ENCODE results near the gene SLC25A5.
"Not testable (repeated sequence)": the region's sequence is repeated elsewhere in the genome, so short reads cannot be mapped to it uniquely, and the experiment has no call there.

Gene SLC25A5

DNA sequence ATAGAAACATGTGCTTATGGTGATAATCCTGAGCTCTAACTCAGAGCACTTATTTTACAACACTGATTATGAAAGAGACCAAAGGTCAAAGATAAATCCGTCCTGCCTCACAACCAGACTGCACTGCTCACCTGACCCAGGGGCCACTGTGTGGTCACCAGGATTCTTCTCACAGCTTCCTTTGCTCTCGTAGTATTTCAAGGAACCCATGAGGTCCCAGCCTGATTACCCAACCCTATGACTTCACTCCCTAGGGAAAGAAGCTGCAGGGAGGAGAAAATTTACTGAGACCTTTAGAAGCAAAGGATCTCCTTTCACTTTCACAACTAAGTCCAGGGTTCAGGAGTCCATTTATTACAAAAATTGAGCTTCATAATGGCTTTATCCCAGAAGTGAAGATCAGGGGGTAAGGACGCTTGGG is 9.6 kb downstream of the SLC25A5 start:
- DNase-seq (ENCODE audit: low read depth): no peak

DNA sequence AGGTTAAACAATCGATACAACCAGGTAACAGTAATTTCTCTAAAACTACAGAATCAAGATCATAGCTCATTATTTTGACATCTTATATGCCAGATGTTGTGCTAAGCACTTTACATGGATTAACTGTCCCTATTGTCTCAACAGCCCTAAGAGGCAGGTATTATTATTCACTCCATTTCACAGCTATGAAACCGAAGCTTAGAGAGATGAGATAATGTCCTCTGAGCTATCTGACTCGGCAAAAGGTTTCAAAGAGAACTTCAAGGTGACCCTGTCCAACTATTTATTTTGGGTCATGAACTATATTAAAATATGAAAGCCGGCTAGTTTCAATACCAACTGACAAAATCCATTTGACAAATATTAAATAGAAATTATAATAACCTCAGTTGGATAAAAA is 10.3 kb downstream of the SLC25A5 start:
- no peak for DNase-seq (ENCODE audit: low read depth)

DNA sequence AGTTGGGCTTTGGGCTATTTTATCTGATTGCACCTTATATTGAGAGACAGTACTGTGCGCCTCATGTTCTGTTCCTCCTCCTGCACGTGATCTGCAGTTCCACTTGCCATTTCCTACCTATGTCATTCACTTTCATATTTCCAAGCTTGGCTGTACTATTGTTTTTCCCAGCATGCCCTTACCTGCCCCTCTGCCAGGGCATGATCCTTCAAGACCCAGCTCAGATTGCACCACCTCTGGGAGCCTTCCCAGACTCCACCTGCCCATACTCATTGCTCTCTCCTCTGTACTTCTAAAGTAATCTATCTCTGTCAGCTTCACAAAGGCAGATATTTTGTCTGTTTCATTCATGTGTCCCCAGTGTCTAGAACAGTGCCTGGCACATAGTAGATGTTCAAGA is 11.6 kb downstream of the SLC25A5 start:
- DNase-seq (ENCODE audit: low read depth): no peak

DNA sequence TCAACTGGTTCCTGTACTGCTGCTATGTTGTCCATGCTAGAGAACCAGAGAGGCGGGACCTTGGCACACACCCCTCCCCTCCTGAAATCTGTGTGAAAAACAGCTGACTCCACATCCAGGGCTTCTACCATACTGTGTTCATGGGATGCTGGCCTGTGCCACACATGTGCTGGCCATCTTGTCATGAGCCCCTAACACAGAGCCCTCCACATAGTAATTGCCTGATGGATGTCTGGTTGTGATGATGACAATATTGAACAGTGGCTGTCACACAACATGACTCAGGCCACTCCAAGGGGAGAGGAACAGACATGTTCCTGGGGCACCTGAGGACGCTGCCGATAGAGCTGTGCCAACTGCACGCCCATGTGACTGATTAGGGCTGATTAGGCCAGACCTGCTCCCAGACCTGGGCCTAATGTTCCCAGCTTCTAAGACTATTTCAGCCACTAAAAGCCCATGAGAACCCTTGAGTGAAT is 13.1 kb downstream of the SLC25A5 start:
- no peak for DNase-seq (ENCODE audit: low read depth)

DNA sequence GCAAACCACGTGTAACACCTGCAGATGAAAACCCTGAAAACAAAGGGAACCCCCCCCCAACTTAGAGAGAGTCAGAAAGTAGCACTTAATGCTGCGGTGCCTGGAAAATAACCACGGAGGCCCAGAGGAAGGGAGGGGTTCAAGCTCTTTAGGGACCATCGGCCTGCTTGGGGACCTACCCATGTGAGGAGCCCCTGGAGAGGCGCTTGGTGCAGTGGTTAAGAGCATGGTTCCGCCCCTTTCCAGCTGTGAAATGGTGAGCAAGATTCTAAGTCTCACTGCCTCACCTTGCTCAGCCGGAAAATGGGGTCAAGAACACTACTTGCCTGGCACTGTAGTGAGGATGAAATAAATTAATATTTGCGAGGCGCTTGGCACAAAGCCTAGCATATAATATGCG is 13.8 kb downstream of the SLC25A5 start:
- DNase-seq (ENCODE audit: low read depth): no peak

DNA sequence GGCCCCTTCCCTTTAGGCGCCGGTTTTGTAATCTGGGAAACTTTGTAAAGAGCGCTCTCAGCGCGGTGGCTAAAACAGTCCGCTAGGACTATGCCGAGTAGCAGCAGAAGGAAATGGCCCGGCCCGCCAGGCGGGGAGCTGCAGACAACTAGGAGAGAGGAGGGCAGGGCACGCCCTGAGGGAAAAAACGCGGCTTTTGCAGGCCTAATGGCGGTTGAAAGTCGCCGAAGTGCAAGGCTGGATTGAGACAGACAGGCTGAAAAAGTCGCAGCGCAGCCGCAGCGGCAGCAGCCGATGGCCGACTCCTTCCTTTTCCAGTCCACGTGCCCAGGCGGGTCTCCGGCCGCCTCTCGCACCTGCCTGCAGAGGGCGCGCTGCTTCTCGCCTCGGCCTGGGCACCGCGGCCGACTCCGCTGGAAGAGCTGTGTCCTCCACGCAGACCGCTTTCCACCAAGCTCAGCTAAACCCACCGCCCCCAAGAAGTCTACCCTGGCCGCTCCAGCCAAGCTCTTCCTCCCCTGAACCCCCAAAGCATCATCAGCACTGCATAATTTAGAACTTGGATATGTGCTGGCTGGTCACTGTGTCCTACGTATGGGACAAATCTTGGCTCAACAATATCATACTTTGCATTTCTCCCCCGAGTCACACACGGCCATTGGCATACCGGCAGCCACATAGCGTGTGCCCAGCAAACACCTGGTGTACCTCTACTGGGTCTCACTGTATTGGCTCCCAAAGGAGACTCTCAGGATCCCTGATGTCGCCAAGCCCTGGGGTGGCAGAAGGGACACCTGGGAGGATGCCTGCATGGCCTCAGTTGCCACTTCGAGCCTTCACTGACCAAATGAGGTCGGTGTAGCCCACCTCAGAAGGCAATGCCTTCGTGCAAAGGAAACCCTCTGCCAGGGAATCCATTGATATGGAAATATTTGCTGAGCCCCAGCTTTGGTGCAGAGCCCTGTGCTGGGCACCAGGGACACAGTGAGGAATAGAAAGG is 14.5 kb downstream of the SLC25A5 start:
- no peak for DNase-seq (ENCODE audit: low read depth)

DNA sequence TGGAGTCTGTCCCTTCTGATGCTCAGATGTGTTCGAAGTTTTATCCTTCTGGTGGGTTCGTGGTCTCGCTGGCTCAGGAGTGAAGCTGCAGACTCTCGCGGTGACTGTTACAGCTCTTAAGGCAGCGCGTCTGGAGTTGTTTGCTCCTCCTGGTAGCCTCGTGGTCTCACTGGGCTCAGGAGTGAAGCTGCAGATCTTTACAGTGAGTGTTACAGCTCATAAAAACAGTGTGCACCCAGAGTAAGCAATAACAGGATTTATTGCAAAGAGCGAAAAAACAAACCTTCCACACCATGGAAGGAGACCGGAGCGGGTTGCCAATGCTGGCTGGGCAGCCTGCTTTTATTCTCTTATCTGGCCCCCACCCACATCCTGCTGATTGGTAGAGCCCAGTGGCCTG is 18.5 kb downstream of the SLC25A5 start:
- no peak for DNase-seq (ENCODE audit: low read depth)

DNA sequence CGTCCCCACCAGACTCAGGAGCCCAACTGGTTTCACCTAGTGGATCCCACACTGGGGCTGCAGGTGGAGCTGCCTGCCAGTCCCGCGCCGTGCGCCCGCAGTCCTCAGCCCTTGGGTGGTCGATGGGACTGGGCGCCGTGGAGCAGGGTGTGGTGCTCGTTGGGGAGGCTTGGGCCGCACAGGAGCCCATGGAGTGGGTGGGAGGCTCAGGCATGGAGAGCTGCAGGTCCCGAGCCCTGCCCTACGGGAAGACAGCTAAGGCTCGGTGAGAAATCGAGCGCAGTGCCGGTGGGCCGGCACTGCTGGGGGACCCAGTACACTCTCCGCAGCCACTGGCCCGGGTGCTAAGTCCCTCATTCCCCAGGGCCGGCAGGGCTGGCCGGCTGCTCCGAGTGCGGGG is 19.5 kb downstream of the SLC25A5 start:
- DNase-seq (ENCODE audit: low read depth): not testable (repeated sequence)

DNA sequence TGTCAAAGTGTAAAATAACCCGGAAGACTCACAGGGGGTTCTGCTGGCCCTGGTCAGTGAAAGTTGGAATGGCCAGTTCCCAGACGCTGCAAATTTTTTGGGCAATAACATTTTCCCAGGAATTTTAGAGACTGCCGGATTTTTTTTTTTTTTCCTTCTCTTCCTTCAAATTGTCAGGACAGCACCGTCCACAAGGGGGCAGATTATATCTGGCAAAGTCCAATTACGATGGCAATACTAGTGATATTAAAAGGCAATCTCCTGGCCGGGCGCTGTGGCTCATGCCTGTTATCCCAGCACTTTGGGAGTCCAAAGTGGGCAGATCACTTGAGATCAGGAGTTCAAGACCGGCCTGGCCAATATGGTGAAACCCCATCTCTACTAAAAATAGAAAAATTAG is 20.5 kb downstream of the SLC25A5 start:
- no peak for DNase-seq (ENCODE audit: low read depth)

DNA sequence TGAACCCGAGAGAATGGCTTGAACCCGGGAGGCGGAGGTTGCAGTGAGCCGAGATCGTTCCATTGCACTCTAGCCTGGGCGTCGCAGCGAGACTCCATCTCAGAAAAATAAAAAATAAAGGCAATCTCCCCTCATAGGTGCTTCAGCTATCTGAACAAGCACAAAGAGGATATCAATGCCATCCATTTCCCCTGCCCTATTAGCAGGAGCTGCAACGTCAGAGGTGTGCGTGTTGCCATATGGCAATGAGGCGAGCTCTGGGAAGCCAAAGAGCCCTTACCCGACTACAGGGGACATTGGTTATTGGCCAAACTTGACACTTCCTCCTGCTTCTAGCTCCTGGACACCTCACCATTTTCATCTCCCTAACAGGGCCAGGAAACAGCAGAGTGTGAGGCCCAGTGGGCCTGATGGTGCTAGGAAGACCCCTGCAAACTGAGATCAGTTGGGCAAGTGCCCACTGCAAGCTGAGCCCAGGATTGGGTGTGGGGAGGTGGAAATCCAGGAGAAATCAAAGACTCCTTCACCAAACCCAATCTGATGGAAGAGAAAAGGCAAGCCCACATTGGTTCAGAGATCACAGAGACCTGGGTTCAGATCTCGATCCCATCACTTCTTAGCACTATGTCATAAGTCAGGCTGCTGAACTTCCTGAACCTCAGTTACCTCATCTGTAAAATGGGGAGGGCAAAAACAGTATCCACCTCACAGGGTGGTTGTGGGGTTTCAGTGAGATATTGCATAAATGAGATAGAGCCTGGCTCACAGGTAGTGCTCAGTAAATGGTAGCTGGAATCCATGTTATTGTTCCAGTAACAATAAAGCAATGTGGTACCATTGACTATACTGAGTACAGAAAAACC is 21.2 kb downstream of the SLC25A5 start:
- no peak for DNase-seq (ENCODE audit: low read depth)

DNA sequence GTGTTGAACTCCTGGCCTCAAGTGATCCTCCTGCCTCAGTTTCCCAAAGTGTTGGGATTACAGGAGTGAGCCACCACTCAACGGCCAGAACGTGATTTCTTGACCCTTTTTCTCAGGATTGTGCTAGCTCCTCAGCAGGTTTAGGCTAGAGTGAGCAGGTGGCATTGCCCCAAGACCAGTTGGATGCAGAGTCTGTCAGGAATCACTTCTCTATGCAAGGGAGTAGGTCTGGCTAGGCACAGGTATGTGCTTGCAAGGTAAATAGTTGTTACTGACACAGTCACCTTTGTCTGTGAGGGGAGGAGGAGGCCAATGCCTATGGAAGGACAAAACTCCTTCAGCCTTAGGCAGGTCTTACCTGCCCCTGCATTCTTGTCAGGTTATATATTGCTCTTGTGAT is 24.2 kb downstream of the SLC25A5 start:
- DNase-seq (ENCODE audit: low read depth): no peak

DNA sequence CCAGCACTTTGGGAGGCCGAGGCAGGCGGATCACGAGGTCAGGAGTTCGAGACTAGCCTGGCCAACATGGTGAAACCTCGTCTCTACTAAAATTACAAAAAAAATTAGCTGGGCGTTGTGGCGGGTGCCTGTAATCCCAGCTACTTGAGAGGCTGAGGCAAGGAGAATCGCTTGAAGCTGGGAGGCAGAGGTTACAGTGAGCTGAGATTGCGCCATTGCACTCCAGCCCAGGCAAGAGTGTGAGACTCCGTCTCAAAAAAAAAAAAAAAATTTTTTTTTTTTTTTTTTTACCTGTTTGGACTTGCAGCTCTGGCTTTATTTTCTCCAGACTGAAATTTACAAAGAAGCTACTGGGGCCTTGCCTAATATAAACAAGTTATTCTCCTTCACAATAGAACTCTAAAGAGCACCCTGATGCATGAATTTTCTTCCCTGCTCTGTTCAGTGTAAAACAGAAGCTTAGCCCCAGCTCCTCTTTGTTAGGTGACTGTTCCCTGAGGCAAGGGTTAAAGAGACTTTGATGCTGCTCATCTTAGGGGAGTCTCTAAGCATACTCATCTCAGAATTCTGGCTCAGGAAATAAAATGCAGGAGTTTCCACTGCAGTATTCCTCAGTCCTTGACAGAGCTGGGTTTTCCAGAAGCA is 25.7 kb downstream of the SLC25A5 start:
- DNase-seq (ENCODE audit: low read depth): not testable (repeated sequence)

DNA sequence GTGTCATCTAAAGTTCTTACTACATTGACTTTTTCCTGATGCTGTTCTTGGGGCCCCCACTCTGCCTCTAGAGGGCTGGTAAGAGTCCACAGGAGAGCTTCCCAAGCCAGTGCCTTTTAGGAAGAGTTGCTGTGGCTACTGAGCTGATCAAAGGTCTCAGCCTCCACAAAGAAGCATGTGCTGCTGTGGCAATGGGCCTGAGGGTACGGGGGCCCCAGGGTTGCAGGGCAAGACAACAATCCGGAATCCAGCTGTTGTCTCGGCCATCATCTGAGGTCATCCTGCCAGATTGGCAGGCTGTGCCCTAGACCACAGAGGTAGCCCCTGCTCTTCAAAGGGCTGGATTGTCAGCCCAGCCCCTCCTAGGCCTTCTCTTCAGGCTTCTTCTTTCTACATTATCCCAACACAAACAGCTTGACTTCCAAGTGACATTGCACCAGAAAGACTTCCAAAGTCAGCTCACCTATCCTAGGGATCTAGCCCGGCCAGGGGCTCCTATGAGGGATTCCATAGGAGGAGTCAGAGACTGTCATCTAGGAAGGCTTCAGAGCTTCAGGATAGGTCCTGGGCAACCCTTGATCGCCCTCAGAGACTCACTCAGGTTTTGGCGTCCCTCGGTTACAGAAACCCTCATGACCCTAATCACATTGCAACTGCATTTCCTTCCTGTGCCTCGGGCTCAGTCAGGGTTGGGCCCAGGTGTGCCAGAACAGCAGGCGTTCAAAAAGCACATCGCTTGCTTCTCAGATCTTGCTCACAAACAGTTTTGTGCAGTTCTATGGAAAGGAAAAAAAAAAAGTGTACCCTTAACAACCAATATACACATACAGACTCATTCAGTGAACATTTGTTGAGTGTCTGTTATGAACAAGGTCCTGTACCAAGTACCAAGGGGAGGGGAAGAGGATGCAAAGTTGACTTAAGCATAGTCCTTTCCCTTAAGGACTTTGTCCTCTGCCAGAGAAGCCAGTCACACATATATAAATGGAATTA is 27.8 kb downstream of the SLC25A5 start:
- no peak for DNase-seq (ENCODE audit: low read depth)

DNA sequence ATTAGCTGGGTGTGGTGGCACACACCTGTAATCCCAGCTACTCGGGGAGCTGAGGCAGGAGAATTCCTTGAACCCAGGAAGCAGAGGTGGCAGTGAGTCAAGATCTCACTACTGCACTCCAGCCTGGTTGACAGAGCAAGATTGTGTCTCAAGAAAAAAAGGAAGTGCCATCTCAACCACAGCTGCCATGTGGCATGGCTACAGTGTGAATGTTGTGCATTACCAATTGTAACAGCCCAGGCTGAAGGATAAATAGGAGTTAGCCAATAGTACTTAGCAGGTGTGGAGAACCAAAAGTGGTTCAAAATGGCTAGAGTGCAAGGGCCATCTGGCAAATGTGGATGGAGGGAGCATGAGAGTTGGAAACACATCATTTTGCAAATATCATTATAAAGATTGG is 28.9 kb downstream of the SLC25A5 start:
- DNase-seq (ENCODE audit: low read depth): no peak

DNA sequence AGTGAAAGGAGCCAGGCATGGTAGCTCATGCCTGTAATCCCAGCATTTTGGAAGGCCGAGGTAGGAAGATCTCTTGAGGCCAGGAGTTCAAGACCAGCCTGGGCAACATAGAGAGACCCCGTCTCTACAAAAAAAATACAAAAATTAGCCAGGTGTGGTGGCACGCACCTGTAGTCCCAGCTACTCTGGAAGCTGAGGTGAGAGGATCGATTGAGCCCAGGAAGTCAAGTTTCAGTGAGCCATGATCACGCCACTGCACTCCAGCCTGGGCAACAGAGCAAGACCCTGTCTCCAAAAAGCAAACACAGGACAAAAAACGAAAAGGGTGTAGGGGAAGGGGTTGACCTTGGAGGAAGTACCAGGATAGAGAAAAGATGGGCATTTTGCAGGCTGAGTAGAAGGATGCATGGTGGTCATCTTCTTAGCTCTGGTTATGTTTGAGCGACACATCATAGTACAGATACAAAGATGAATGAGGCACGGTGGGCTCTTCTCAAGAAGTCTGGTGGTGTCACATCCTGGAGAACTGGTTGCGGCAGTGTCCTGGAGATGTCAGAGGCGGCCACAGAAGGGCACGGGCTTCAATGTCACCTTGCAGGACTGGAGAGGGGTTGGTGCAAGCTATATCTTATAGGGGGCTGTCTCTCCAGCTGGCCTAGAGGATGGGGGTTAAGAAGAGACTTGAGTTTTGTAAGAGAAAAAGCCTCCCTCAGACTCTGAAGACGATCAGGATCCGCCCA is 32.0 kb downstream of the SLC25A5 start:
- DNase-seq (ENCODE audit: low read depth): no peak

DNA sequence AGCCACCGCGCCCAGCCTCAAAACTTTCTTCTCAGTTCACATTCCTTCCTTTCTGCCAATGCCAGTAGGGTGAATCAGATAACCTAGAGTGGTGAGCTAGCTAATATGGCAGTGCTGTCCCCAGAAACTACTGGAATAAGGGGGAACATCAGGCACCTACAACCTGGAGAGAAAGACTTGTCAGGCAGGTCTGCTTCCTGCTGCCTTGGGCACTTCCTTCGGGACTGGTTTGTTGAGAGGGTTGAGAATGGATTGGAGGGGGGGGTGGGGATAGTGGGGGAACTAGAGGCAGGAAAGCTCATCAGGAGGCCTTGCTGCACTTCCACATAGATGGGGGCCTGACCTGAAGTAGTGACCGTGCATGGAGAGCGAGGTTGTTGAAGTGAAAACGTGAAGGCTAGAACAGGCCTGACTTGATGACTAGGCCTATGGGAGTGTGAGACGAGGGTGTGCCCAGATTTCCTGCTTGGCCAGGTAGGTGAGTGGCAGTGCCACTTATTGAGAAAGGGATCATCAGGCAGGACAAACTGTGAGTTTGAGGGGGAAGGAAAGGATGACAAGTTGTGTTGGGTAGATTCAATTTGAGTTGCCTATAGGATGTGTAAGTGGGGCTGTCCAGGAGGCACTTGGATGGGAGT is 33.4 kb downstream of the SLC25A5 start:
- no peak for DNase-seq (ENCODE audit: low read depth)

DNA sequence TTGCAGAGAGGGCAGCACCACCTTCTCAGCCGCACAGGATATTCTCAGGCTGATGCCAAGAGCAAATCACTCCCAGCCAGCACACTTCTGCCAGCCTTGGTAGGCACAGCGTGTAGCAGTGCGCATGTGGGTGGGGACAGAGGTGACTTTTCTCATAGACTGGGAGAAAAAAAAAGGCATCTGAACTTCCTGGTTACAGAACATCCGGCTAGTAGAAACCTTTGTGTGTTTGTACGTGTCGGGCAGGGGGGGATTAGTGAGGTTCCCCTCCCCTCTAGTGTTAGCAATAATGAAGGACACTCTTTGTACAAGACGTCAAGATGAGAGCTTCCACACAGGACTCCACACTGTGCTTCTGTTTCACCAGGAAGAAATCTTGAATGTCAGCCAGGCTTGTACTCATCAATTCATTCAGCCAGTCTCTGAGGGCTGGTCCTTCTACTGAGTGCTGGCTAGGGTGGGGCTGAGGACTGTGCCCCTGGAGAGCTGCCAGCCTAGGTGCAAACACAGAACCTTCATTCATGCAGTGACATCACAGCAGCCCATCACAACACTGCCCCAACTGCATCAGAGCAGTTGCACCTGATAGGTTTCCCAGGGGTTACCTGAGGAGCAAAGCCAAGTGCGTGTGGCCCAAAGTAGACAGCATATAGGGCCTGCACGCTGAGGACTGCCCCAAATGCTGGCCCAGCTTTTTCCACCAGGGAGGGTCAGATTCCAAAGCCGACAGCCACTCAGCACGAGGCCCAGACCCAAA is 34.7 kb downstream of the SLC25A5 start:
- DNase-seq (ENCODE audit: low read depth): no peak

DNA sequence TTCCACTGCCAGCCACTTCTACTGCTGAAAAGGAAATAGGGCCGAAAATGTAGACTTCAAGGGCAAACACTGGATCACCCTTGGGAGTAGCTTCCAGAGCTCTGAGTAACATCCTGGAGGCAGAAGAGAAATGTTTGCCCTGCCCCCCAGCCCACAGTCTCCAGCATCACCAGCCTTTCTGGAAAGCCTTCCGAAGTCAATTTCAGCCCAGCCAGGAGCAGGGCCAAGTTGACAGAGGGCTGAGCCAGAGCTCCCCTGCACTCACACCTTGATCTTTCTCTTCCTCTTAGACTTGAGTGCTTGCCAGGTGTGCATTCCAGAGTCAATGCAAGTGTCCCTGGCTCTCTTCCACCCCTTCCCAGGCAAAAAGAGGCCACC is 35.2 kb downstream of the SLC25A5 start:
- DNase-seq (ENCODE audit: low read depth): peak; percentile 68

DNA sequence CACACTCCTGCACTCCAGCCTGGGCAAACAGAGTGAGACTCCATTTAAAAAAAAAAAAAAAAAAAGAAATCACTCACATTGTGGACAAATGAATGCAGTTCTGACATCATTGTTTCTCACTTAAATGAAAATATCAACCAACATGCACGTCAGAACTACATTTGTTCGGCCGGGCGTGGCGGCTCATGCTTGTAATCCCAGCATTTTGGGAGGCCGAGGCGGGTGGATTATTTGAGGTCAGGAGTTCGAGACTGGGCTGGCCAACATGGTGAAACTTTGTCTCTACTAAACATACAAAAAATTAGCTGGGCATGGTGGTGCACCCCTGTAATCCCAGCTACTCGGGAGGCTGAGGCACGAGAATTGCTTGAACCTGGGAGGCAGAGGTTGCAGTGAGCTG is 36.9 kb downstream of the SLC25A5 start:
- not testable (repeated sequence) for DNase-seq (ENCODE audit: low read depth)

All from HS-27A (cell line).